HG03135 (cell line): ENCODE results near the gene TLR1.
"Not testable (repeated sequence)": the region's sequence is repeated elsewhere in the genome, so short reads cannot be mapped to it uniquely, and the experiment has no call there.

Experiments used
- ATAC-seq: cut with Tn5 transposase; IDR thresholded peaks from one replicate; pipeline ENCODE4 v1.9.1; 2021; ENCODE audit warnings: mild to moderate bottlenecking, moderate library complexity; ENCODE audit not compliant: unreplicated experiment

TLR1 gene

GRCh38 chr4:38775326-38775725 lies 29.3 kb downstream of the TLR1 start:
- ATAC-seq: no peak

GRCh38 chr4:38774181-38774955 lies 30.2 kb downstream of the TLR1 start:
- ATAC-seq: no peak

- ATAC-seq: not testable (repeated sequence)
Measured at GRCh38 chr4:38770281-38770680, 34.3 kb downstream of the TLR1 start.

GRCh38 chr4:38769857-38770256 lies 34.7 kb downstream of the TLR1 start:
- no peak for ATAC-seq

GRCh38 chr4:38769441-38769840 lies 35.1 kb downstream of the TLR1 start:
- ATAC-seq: no peak

- no peak for ATAC-seq
Measured at GRCh38 chr4:38768968-38769394, 35.6 kb downstream of the TLR1 start.

GRCh38 chr4:38766940-38767339 lies 37.7 kb downstream of the TLR1 start:
- ATAC-seq: not testable (repeated sequence)

- ATAC-seq: no peak
Measured at GRCh38 chr4:38765382-38765781, 39.2 kb downstream of the TLR1 start.

- no peak for ATAC-seq
Measured at GRCh38 chr4:38764277-38764676, 40.3 kb downstream of the TLR1 start.

- ATAC-seq: no peak
Measured at GRCh38 chr4:38762560-38762959, 42.0 kb downstream of the TLR1 start.

GRCh38 chr4:38759790-38760122 lies 44.8 kb downstream of the TLR1 start:
- ATAC-seq: no peak

- ATAC-seq: no peak
Measured at GRCh38 chr4:38759113-38759789, 45.3 kb downstream of the TLR1 start.

GRCh38 chr4:38757945-38758600 lies 46.5 kb downstream of the TLR1 start:
- no peak for ATAC-seq

GRCh38 chr4:38752941-38753806 lies 51.4 kb downstream of the TLR1 start:
- no peak for ATAC-seq

- peak; percentile 90 for ATAC-seq
Measured at GRCh38 chr4:38752372-38752940, 52.1 kb downstream of the TLR1 start.

GRCh38 chr4:38751341-38752010 lies 53.1 kb downstream of the TLR1 start:
- no peak for ATAC-seq

GRCh38 chr4:38749336-38749735 lies 55.3 kb downstream of the TLR1 start:
- no peak for ATAC-seq

GRCh38 chr4:38747629-38748028 lies 57.0 kb downstream of the TLR1 start:
- ATAC-seq: no peak
